HG02588 (cell line): ENCODE data around the gene PXMP4.

Experiments used
- ATAC-seq: cut with Tn5 transposase; IDR thresholded peaks from one replicate; pipeline ENCODE4 v1.9.1; 2021; ENCODE audit warnings: mild to moderate bottlenecking, moderate library complexity; ENCODE audit not compliant: unreplicated experiment

PXMP4 gene

GRCh38 chr20:33671573-33672288 is 48.4 kb downstream of the PXMP4 start:
- no peak for ATAC-seq

DNA sequence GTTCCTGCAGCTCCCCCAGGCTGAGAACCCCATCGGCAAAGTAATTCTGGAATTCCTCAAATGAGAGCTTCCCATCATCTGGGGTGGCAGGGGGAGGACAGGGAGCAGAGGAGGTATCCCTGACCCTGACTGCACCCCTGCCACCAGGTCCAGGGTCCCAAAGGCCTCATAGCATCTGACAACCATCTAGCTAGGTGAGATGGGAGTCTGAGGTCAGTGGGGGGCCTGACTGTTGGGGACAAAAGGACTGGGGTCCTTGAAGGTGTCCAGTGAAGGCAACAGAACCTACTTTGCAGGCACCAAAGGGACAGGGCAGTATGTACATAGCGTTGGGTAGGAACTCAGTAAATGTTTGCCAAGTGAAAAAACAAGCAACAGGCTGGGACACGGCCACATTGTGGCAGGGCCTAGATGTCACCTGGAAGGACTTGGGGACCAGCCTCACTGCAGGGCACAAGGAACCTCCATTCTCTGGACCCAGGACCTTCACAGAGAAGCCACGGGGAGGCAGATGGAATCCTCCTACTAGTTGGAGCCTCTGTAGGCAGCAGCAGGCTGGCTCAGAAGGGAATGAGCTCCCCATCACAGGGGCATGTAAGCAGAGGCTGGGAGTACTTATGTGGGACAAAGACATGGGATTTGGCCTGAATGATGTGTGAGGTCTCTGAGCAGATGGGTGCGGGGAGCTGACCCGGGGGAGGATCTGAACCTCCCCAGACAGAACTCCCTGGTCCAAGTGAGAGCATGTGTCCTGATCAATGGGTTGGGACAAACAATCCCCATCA is 49.2 kb downstream of the PXMP4 start:
- ATAC-seq: no peak

GRCh38 chr20:33669873-33670640 is 50.1 kb downstream of the PXMP4 start:
- ATAC-seq: no peak

- ATAC-seq: no peak
Observed at GRCh38 chr20:33669224-33669623, 50.9 kb downstream of the PXMP4 start.

GRCh38 chr20:33668466-33669155 is 51.5 kb downstream of the PXMP4 start:
- ATAC-seq: no peak

- ATAC-seq: peak; percentile 38
Observed at GRCh38 chr20:33667676-33668465, 52.2 kb downstream of the PXMP4 start.

DNA sequence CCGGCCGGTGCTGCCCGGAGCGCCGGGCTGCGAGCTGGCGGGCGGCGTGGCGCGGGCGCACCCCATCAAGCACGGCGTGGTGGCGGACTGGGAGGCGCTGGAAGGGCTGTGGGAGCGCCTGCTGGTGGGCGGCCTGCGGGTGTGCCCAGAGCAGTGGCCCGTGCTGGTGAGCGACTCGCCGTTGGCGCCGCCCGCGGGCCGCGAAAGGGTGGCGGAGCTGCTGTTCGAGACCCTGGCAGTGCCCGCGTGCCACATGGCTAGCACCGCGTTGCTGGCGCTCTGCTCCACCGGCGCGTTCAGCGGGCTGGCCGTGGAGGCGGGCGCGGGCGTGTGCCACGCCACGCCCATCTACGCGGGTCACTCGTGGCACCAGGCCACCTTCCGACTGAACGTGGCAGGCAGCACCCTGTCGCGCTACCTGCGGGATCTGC is 52.9 kb downstream of the PXMP4 start:
- peak; percentile 3 for ATAC-seq

GRCh38 chr20:33666293-33667244 is 53.5 kb downstream of the PXMP4 start, which contains the start of gene ACTL10:
ACTL10 (plus strand) TSS chr20:33666943; CDS start chr20:33667498, 555 bp downstream.
- peak; percentile 63 for ATAC-seq

DNA sequence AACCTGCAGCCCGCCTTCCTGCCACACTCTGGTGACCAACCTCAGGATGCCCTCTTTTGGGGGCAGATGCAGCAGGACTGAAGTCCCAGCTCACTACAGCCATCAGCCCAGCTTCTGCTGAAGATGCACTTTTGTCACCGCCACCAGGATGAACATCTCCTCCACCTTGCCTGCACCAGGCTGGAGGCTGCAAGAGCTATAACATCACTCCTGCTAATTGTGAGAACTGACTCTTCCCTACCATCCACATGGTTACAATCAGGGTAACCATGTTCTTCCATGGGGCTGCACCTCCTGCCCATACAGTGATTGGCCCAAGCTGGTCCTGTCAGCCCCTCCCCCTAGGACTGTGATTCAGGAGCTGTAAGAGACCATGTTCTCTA is 55.4 kb downstream of the PXMP4 start:
- ATAC-seq: no peak

- no peak for ATAC-seq
Observed at GRCh38 chr20:33664085-33664761, 55.9 kb downstream of the PXMP4 start.

- peak; percentile 42 for ATAC-seq
Observed at GRCh38 chr20:33663161-33664084, 56.7 kb downstream of the PXMP4 start.

GRCh38 chr20:33662172-33662571 is 57.9 kb downstream of the PXMP4 start, which contains the start of gene C20orf144:
C20orf144 (plus strand) TSS chr20:33662327; CDS start chr20:33662346, 19 bp downstream.
- ATAC-seq: no peak

DNA sequence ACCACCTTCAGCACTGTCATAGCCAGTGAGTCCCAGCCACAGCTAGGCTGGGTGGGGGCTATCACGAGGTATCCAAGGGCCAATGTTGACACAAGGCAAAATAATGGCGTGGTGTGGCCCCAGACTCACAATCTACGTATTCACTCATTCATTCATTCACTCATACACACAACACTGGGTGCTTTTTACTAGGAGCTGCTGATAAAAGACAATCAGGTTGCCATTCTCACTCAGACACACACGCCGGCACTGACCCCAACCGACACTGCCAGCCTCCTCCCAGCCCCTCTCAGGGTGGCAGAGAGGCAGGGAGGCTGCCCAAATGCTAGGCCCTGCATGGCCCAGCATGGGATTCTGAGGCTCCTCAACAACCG is 59.4 kb downstream of the PXMP4 start:
- no peak for ATAC-seq

GRCh38 chr20:33660035-33660684 is 60.0 kb downstream of the PXMP4 start:
- ATAC-seq: no peak

GRCh38 chr20:33659341-33660034 is 60.6 kb downstream of the PXMP4 start:
- ATAC-seq: no peak

DNA sequence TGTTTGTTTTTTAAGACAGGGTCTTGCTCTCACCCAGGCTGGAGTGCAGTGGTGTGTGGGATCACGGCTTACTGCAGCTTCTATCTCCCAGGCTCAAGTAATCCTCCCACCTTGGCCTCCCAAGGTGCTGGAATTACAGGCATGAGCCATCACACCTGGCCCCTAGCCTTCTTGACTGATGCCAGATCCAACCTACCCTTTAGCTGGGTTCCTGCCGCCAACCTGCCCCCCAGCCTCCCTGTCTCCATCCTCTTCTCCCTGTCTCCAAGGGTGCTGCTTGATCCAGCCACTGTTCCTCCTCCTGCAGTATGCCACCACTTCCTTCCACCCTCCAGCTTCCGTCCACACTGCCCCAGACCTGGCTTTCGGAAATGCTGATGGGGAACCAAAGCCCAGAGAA is 61.2 kb downstream of the PXMP4 start:
- ATAC-seq: no peak
